GM18907 (cell line): ENCODE data around the gene FLNB.
"Not testable (repeated sequence)": the region's sequence is repeated elsewhere in the genome, so short reads cannot be mapped to it uniquely, and the experiment has no call there.

Source experiments
- ATAC-seq: cut with Tn5 transposase; IDR thresholded peaks from one replicate; pipeline ENCODE4 v1.9.1; 2021; ENCODE audit warnings: mild to moderate bottlenecking, moderate library complexity; ENCODE audit not compliant: unreplicated experiment

Gene FLNB

DNA sequence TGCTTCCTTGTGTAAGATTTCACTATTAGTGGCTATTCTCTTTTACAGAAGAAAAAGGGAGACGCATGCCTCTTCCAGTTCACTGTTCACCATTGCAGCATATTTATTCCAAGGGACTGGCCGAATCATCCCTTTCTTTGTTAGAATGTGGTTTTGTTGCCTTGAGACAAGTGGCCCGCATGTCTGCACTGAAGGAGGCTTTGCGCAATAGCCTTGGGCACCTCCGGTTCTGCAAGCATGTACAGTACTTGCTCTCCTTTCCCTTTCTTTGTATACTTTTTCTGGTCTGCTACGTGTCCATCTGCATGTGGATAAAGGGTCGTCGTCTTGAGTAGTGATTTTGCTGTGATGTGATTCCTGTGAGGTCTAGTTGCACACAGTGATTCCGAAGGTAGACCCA lies 43.0 kb downstream of the FLNB start:
- ATAC-seq: no peak

DNA sequence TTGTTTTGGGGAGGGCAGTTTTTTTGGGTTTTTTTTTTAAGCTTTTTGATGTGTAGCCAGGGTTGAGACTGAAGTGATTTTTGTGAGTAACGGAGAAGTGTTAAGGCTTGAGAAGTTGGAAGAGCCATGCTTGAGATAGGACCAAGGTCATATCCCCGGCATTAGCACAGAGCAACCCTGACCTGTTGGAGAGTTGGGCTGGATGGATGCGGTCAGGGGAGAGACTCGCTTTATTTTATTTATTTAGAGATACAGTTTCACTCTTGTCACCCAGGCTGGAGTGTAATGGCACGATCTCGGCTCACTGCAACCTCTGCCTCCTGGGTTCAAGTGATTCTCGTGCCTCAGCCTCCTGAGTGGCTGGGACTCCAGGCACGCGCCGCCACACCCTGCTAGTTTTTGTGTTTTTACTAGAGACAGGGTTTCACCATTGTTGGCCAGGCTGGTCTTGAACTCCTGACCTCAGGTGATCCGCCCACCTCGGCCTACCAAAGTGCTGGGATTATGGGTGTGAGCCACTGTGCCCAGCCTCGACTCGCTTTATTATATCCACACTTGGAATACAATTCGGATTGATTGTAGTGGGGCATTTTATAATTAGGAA lies 43.5 kb downstream of the FLNB start:
- not testable (repeated sequence) for ATAC-seq

DNA sequence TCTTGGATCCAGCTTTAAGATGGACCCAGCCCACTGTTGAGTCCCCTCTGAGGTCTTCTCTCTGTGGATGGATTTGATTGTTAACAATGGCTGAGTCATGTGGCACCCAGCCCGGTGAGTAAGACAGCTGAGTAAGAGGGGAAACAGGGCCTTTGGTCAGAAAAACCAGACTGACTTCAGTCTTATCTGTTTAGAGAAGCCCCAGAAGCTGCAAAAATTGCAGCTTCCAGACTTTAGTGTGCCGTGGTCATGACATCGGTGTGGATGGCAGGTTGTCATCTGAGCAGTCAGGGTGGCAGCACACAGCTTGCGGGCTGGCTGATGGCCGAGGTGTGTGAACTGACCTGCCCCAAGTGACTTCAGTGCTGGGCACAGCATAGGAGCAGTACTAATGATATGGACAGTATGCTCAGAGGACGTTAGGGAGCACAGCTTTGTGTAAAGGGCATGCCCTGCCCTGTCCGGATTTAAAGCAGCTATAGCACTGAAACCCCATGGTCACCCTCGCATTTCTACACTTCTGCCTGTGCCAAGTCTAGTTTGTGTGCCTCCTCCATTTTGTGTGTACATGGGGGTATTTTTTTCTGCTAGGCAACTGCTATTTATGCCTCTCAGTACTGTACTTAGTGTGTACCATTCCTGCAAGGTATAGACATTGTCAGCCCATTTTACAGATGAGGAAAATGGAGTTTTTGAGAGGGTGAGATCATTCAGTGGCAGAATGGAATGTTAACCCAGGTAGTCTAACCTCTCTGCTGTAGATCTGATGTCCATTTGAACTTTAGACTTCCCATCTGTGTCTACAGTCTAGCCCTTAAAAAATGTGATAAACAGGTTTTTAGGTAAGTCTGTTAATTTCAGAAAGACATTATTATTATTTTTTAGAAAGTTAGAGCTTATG lies 44.4 kb downstream of the FLNB start:
- no peak for ATAC-seq

DNA sequence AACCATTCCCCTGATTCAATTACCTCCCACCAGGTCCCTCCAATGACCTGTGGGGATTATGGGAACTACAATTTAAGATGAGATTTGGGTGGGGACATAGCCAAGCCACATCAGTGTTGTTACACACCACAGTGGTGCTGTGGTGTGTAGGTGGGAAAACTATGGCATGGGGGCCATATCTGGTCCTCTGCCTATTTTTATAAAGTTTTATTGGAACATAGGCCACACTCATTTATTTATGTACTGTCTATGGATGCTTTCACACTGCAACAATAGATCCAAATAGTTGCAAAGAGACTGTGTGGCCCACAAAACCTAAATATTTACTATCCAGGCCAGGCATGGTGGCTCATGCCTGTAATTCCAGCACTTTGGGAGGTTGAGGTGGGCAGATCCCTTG lies 46.4 kb downstream of the FLNB start:
- no peak for ATAC-seq

DNA sequence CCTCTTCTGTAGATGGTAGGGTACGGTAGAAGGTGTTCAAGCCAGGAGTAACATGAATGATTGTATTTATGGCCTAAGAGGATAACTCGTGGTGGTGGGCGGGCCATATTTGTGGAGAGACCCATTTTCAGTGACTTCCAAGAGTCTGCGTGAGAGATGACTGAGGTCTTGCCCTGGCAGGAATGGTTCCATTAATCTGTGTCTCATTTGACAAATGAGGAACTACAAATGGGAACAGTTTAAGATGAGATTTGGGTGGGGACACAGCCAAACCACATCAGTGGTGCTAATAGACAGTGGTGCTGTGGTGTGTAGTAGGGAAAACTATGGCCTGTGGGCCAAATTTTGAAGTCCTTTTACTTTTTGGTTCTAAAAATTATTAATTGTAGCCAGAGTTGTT lies 47.1 kb downstream of the FLNB start:
- no peak for ATAC-seq

DNA sequence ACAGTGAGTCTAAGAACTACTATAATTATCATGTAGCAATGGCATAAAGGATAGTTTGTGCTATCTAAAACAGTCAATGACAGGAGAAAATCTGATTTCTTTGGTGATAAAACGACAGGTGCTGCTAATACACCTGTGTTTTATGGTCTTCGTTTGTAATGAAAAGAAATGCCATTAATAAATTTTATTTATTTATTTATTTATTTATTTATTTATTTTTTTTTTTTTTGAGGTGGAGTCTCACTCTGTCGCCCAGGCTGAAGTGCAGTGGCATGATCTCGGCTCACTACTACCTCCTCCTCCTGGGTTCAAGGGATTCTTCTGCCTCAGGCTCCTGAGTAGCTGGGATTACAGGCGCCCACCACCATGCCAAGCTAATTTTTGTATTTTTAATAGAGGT lies 47.7 kb downstream of the FLNB start:
- ATAC-seq: not testable (repeated sequence)

DNA sequence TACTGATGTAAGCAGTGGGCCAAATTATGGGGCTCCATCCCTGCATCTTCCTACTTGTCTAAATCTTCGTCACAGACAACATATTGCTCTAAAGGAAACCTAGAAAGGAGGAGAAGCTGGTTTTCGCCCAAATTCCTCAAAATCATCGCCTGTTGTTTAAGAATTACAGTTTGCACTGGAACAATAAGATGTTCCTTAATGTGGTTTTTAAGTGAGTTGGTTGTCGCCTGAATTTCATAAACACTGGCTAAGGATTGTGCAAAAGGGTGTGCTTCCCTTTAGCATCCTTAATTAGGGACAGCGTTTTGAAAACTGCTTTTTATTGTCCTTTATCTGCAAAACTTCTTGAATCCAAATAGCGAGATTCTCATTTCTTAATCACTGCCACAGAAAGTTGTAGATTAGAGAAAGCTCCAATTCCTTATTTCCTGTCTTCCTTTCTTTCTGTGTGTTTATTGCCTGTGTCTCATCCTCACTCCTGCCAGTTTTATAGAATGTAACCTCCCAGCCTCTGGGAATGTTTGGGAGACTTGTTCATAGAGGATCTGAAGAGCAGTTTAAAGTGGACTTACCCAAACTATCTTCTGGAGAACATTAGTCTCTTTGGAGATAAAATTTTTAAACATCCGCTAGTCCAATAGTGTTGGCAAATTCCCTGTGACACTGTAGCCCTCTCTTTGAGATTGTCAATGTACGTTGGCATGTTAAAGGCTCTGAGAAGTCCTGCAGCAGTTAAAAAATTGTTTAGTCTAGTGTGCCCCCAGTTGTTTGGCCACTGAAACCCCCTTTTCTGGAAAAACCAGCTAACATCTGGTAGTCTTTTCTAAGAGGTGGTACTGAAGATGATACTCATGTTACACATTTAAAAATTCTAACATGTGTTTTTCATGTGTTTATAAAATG lies 50.4 kb downstream of the FLNB start:
- ATAC-seq: no peak

DNA sequence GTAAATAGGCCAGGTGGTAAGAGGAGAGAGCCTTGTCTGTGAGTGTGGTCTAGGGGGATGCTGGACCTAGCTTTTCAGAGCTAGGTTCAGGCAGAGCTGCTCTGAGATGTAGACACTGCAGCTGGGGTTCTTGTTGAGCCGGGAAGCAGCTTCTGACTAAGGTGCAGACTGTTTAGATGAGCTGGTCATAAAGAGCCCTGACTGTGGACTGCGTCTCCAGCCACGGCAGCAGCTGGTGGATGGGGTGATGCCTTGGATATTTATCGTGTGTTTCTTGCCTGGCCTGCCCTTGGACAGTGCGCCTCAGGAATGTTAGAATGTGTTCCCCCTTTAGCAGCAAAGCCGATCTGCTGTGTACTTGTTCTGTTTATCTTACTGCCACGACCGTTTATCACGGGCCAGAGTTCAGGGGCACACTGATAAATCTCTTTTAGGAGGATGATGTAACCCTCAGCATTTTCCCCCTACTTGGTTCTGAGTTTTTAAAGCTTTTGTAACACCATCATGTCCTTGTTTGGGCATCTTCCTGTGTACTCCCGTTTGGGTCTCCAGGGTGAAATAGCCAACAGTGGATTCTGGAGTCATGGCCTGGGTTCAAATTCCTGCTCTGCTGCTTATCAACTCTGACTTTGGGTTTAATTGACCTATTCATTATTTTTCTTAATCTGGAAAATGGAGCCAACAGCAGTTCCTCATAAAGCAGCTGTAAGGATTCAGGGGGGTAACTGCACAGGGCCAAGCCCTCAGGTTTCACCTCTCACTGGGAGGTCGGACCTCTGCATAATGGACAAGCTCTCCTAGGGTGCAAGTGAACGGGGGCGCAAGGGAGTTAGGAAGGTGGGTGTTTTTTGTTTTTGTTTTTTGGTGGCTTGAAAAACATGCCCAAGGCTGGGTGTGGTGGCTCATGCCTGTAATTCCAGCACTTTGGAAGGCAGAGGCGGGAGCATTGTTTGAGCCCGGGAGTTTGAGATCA lies 51.4 kb downstream of the FLNB start:
- no peak for ATAC-seq

DNA sequence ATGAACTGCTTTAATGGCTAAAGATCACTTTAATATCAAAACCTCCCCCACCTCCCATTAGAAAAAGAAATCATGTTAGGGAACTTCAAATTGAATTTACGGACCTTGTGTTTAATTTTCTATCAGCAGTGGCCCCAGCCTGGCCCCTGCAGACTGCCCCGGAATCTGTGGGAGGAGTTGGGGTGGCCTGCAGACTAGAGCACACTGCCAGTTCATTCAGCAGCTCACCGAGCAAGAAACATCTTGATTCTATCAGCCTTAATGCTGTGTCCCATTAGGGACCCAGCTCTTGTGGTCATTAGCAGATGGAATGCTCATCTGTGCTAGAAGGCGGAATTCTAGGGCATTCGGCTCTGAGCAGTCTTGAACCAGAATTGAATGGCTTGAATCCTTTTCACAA lies 54.2 kb downstream of the FLNB start:
- ATAC-seq: no peak

DNA sequence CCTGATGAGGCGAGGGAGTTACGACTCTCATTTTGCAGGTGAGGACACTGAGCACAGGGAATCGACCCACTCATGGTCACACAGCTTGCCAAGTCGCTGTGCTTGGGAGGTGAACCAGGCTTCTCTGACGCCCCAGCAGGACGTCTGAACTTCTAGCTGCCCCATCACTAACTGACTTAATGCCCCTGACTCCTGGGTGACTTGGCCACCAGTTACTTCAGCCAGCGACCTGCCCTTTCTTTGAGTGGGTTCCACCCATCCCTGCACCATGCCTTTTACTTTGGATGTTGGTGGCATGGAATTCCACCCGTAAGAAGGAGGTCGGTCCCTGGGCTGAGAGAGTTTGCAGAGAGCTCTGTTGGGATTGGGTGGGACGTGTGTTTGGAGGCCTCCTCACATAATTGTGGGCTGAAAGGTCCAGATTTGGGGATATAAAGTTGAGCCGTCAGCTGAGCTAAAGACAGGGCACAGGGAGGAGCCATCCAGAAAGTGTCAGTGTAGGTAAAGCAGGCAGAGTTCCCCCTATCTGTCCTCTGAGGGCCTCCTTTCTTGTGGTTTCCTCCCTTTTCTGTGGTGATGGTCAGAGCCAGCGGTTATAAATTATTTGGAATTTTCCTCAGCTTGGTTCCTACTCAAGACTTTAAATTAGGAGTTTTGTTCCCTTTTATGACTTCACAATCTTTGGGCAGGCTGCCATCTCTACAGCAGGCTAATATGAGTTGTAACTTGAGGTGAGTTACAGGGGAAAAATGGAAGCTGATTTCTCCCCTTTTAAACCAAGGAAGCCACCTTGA lies 55.0 kb downstream of the FLNB start:
- no peak for ATAC-seq

DNA sequence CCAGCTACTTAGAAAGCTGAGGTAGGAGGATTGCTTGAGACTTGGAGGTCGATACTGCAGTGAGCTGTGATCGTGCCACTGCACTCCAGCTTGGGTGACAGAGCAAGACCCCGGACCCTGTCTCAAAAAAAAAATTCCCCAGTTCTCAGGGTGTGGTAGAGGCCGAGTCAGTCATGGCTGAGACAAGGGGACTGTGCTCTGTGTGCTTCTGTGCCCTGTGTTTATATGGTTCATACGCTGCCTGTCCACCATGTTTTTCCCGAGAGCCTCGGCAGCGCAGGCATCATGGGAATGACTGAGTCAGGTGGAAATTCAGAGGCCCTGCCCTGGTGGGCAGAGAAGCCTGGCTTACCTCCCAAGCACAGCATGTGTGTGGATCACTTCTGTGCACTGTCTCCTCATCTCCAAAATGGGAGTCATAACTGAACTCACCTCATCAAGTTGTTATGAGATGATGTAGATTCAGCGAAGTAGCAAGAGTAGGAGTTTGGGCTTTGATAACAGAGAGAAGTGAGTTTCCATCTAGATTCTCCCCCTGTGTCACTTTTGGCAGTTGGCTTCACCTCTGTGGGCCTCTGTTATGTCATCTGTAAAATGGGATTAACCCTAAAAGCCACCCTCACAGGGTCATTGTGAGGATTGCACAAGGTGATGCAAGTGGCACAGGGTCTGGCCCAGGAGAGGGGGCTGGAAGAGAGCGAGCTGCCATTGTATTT lies 56.9 kb downstream of the FLNB start:
- no peak for ATAC-seq

DNA sequence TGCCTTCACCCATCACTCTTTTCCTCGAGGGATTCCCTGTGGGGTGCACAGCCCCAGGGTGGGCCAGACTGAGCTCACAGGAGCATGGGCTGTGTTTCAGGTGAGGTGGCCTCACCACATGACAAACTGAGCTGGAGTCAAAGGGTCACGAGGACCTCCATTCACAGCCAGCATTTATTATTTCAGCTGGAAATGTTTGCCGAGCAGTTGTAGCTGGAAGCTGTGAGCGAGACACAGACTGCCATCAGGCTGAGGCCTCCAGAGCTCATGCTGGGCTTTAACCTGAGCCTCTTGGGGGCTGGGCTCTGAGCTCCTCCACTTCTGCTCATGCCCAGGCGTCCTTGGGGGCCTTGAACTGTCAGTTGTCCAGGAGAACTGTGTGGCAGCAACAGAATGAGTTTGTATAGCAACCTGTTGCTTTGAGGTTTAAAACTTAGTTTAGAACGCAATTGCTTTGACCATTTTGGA lies 57.5 kb downstream of the FLNB start:
- ATAC-seq: no peak

DNA sequence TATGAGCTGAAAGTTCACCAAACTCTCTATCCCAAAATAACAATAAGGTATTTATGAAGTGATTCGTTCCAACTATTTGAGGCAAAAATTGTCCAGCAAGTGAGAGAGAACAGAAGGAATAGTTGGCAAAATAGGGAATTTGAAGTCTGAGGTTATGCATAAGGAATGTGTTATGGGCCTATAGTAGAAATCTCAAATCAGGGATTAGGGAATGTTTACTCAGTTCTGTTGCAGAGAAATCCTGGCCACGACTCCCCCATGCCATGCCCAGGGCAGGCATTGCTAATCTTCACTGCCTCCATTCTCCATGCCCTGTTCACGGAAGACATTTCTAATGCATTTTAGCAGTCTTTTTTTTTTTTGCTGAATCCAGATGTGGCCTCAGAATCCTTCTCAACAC lies 58.6 kb downstream of the FLNB start:
- ATAC-seq: no peak

DNA sequence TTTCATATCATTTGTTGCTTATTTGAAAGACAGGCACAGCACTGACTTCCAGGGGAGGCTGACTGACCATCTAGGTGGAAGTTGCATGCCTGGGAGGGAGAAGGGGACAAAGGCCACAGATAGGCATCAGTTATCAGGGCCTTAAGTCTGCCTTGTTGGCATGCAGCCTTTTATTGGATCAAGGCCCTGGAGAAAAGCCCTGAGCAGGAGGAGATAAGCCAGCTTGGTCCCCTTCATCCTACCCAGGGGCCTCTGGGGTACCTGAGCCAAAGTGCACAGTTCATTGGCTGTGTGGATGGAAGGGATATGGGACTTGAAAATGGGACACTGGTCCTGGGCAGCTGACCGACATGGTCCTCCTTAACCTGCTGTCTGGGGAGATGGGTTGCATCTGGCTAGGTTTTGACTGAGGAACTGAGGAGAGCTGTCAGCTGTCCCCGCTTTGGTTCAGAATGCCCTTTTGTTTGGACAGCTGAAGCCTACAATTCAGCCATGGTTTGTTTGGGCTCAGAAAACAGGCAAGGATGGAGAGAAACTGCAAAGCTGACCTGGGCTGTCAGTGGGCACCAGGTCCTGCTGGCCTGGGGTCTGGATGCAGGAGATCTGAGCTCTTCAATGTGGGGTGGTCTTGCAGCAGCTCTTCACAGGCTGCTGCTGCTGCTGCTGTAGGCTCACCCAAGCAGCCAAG lies 60.0 kb downstream of the FLNB start:
- no peak for ATAC-seq

DNA sequence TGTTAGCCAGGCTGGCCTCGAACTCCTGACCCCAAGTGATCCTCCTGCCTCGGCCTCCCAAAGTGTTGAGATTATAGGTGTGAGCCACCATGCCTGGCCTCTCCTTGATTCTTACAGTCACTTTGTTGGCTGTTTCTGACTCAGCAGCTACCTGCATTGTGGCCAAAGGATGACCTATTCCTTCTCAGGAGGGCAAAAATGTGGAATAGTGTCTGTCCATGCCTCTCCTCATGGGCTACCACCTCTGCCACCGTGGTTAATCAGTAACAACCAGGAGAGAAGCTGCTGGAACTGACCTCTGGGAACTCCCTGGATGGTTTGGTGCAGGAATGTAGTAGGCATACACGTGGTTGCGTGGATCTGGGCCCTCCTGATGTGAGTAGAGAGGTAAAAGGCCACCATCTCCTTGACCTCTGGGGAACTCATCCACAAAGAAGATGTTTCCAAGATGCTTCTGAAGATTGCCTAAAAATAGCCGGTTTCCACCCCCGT lies 63.3 kb downstream of the FLNB start:
- no peak for ATAC-seq

DNA sequence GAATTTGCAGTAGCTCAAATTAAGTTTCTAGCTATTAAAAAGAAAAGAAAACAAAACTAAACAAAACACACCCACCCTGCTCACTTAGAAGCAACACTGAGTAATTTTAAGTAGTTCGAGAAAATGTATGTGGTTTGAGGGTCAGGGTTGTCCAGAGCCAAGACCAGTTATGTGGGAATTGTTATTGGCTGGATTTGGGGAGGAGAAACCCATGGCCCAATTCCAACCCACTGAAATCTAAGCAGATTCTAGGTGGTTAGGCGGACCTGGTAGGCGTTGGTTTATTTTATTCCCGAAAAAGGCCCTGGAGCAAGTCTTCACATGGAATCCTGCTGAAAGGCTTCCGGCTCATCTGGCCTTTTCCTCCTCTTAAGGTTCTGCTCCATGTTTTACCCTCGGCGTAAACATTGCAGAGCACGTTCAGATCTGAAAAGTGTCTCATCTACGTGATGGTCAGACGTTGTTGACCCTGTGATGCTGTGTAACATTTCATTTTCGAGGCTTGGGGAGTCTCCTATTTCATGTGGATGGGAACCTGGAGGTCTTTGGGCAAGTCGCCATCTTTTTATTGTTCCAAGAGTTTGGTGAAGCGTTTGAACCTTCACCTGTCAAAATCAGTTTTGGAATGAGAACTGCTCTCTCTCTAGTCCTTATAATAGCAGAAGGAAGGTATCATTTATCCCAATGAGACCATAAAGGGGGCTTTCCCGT lies 64.0 kb downstream of the FLNB start:
- no peak for ATAC-seq

DNA sequence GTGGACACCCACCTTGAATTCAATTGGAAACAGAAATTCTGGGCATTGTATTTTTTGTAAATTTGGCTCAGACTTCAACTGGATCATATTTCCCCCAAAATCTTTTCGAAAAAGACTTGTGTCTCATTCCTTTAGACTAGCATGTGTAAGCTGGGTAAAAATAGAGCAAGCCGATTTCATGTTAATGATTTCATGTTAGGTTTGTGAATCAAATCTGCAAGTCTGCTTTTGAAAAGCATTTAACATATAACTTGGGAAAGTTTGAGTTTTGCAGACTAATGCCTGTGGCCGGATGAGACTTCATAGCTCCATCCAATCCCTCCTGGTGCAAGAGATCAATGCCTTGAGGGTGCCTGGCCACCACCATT lies 64.5 kb downstream of the FLNB start:
- ATAC-seq: no peak
